PC-3 (cell line): ENCODE measurements around the gene SPINK13. TPM values are rescaled to one million over a fixed set of nuclear protein-coding genes. Genes with fewer than 3 reads are reported as not detected.

Experiments
- ATAC-seq: fragments of 200-7000 bp; cut with Tn5 transposase; 2 replicates; pipeline ENCODE4 v1.9.1; 2020; ENCODE audit warnings: mild to moderate bottlenecking, moderate library complexity
- Bru-seq: library from RNA; stranded (reverse); fragments of 400-500 nt; gene quantifications from one replicate; lab custom pipeline; 2021; lab: Mats Ljungman, UMichigan
- BruChase-seq, 2 experiments: library from RNA; stranded (reverse); fragments of 400-500 nt; gene quantifications; one replicate each; lab custom pipeline; 2021; lab: Mats Ljungman, UMichigan
- BruUV-seq: library from RNA; stranded (reverse); fragments of 400-500 nt; replicated peaks from 2 replicates; lab custom pipeline; 2021; lab: Mats Ljungman, UMichigan
- CTCF ChIA-PET: fragments of 300-600 bp; sonication (Branson Sonifier 250); formaldehyde crosslinking; loops from one replicate; lab custom pipeline; 2022; ENCODE audit warnings: antibody characterized with exemption; lab: Charles Lee
- POLR2A ChIA-PET: fragments of 300-600 bp; sonication (Branson Sonifier 250); formaldehyde crosslinking; loops from one replicate; lab custom pipeline; 2022; ENCODE audit warnings: antibody characterized with exemption; ENCODE audit not compliant: unreplicated experiment; lab: Charles Lee
- DNase-seq: peaks from one replicate; pipeline ENCODE4 v3.0.0-alpha.2; 2015
- H2AFZ ChIP-seq: fragments of 300-600 bp; sonication (generic); 2 replicates; pipeline ENCODE4 v1.6.0; 2016; ENCODE audit warnings: antibody characterized with exemption, low read length
- H3F3A ChIP-seq: fragments of 300-600 bp; sonication (generic); one replicate; pipeline ENCODE4 v1.6.0; 2017; ENCODE audit warnings: antibody characterized with exemption, low read length, control low read depth, mild to moderate bottlenecking; ENCODE audit not compliant: unreplicated experiment
- H3K27ac ChIP-seq: fragments of 300-600 bp; sonication (generic); 2 replicates; pipeline ENCODE4 v1.5.1; 2016; ENCODE audit warnings: mild to moderate bottlenecking, low read length
- H3K27me3 ChIP-seq: fragments of 300-600 bp; sonication (generic); 2 replicates; pipeline ENCODE4 v1.6.1; 2016; ENCODE audit warnings: low read length, mixed read lengths
- H3K36me3 ChIP-seq: fragments of 300-600 bp; sonication (generic); 2 replicates; pipeline ENCODE4 v1.6.1; 2016; ENCODE audit warnings: low read depth, mixed run types, low read length, mixed read lengths
- H3K4me1 ChIP-seq: fragments of 300-600 bp; sonication (generic); 2 replicates; pipeline ENCODE4 v1.5.1; 2016; ENCODE audit warnings: low read length; ENCODE audit not compliant: insufficient read depth
- H3K4me2 ChIP-seq: fragments of 300-600 bp; sonication (generic); 2 replicates; pipeline ENCODE4 v1.6.0; 2016; ENCODE audit warnings: low read length
- H3K4me3 ChIP-seq: fragments of 300-600 bp; sonication (generic); 2 replicates; pipeline ENCODE4 v1.5.1; 2016; ENCODE audit warnings: mild to moderate bottlenecking, low read length, mixed read lengths
- H3K79me2 ChIP-seq: fragments of 300-600 bp; sonication (generic); 2 replicates; pipeline ENCODE4 v1.6.1; 2017; ENCODE audit warnings: low read length, mixed read lengths
- H3K9ac ChIP-seq: fragments of 300-600 bp; sonication (generic); 2 replicates; pipeline ENCODE4 v1.6.0; 2016; ENCODE audit warnings: mild to moderate bottlenecking, low read length
- H3K9me2 ChIP-seq: fragments of 300-600 bp; sonication (generic); replicated peaks from 2 replicates; pipeline ENCODE4 v1.6.1; 2016; ENCODE audit warnings: mixed run types, low read length, mixed read lengths
- H3K9me3 ChIP-seq: fragments of 300-600 bp; sonication (generic); 2 replicates; pipeline ENCODE4 v1.6.1; 2016; ENCODE audit warnings: low read length, mixed read lengths
- H4K20me1 ChIP-seq: fragments of 300-600 bp; sonication (generic); 2 replicates; pipeline ENCODE4 v1.6.1; 2016; ENCODE audit warnings: low read length, mixed read lengths
- CTCF ChIP-seq: fragments of 300-600 bp; sonication (generic); conservative IDR thresholded peaks from 2 replicates; pipeline ENCODE4 v1.5.1; 2017; ENCODE audit warnings: antibody characterized with exemption, low read depth, mild to moderate bottlenecking, low read length
- EZH2 ChIP-seq: fragments of 300-600 bp; sonication (generic); IDR thresholded peaks from one replicate; pipeline ENCODE4 v1.6.1; 2017; ENCODE audit warnings: antibody characterized with exemption, mild to moderate bottlenecking, low read length; ENCODE audit not compliant: unreplicated experiment
- EZH2phosphoT487 ChIP-seq: fragments of 300-600 bp; sonication (generic); IDR thresholded peaks from 2 replicates; pipeline ENCODE4 v1.6.1; 2018; ENCODE audit warnings: mild to moderate bottlenecking, antibody characterized with exemption, low read length, borderline replicate concordance
- intact Hi-C: fragments of 100-400 bp; cut with micrococcal nuclease; formaldehyde crosslinking; loops from 2 replicates; pipeline ENCODE4 v1.9.0; 2023
- long read RNA-seq: library from polyadenylated mRNA; unstranded; transcript quantifications from one replicate; pipeline ENCODE4 v2.0.0, GENCODE V29; 2021; ENCODE audit not compliant: unreplicated experiment
- total RNA-seq: library from RNA; depleted of rRNA; stranded (reverse); fragments of >200 nt; gene quantifications from 2 replicates; pipeline ENCODE4 v1.2.3, GENCODE V29; 2014; rRNA removed

Gene SPINK13, protein sequence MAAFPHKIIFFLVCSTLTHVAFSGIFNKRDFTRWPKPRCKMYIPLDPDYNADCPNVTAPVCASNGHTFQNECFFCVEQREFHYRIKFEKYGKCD
- 3.0 TPM in 1 of 2 replicates, not detected in the other for total RNA-seq
- percentile 41 among the genes with signal in this experiment for Bru-seq, nascent RNA
- BruChase-seq, experiment 1, labeled RNA remaining after a 6-hour chase = percentile 48 among the genes with signal in this experiment
- percentile 48 among the genes with signal in this experiment for BruChase-seq, experiment 2, labeled RNA remaining after a 2-hour chase
- long read RNA-seq, partial matches to known transcripts = 0 of 1 reads
- long read RNA-seq, other reads (novel, unspliced or antisense) = 1 of 1 reads

DNA sequence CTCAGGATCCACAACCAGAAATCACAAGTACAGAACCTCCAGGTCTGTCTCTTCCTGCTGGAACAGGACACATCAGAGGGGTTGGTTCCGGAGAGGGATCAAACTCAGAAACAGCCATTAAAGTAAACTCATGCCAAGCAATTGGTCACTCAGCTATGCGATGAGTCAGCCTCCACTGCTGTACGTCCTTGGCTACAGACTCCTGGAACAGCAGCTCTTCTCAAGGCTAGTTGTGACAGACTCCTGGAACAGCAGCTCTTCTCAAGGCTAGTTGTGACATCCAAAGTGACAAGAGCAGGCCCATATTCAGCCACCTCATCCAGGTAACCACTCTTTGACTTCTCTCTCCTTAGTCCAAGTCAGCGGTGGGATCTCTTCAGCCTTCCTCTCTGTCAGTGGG, at the start of gene SPINK13:
TSS of gene SPINK13 (plus strand) at position 229 of the 400 bp plus-strand sequence. CDS start 1,279 bp downstream, outside the sequence.
- ATAC-seq (peak; percentile 100), DNase-seq (peak; percentile 95)
- Histone ChIP-seq H3K27ac (peak within 1 kb of the TSS; percentile 36), H2AFZ (peak within 1 kb of the TSS; percentile 83), H3K4me3 (no peak within 1 kb of the TSS), H3K79me2 (no peaks in the 10 kb centered on the region), H3K4me1 (peaks cover 10% of the 10 kb centered on the region), H4K20me1 (no peaks in the 10 kb centered on the region), H3K9ac (no peak within 1 kb of the TSS), H3K27me3 (no peaks in the 10 kb centered on the region), H3F3A (no peaks in the 10 kb centered on the region), H3K4me2 (peak within 1 kb of the TSS; percentile 25), H3K36me3 (no peaks in the 10 kb centered on the region), H3K9me3 (0 out of 2 replicates have a peak, but pooled peaks cover 5% of the 10 kb centered on the region), H3K9me2 (no peaks in the 10 kb centered on the region)
- intact Hi-C loops = loop anchor here (5.0 kb wide), 2 partner anchors 46 to 81 kb away; no protein-coding TSS in a partner anchor
- CTCF ChIA-PET = no interaction called here
- POLR2A ChIA-PET = interaction anchor here (0.7 kb wide), 1 partner anchor 840 kb away, joined by 3 read pairs; no protein-coding TSS in a partner anchor
- no TSS peak for BruUV-seq
- TF ChIP-seq EZH2 = no peak
- no peak for TF ChIP-seq CTCF
- no peak for TF ChIP-seq EZH2phosphoT487

- ChIA-PET CTCF (no interaction called here), POLR2A (no interaction called here)
- no peak overlapping the region for H2AFZ ChIP-seq
- H3K27me3 ChIP-seq = no peaks in the 10 kb centered on the region
- BruUV-seq = no TSS peak
- DNase-seq (no peak), ATAC-seq (no peak)
- TF ChIP-seq EZH2 (no peak), EZH2phosphoT487 (no peak), CTCF (no peak)
- no peaks in the 10 kb centered on the region for H3K36me3 ChIP-seq
- H3K4me1 ChIP-seq = peaks cover 19% of the 10 kb centered on the region
- H4K20me1 ChIP-seq = no peaks in the 10 kb centered on the region
- H3K9ac ChIP-seq = no peak overlapping the region
- intact Hi-C loops = loop anchor here (5.0 kb wide), 1 partner anchor 46 kb away; the partner anchor contains the start of gene SPINK13
- H3K27ac ChIP-seq = no peak overlapping the region
- no peaks in the 10 kb centered on the region for H3K9me2 ChIP-seq
- no peak overlapping the region for H3K4me2 ChIP-seq
- H3K4me3 ChIP-seq = no peak overlapping the region
- no peaks in the 10 kb centered on the region for H3F3A ChIP-seq
- no peaks in the 10 kb centered on the region for H3K9me3 ChIP-seq
- H3K79me2 ChIP-seq = no peaks in the 10 kb centered on the region
Observed at GRCh38 chr5:148221508-148221907, 47.1 kb upstream of the SPINK13 start.
